Neural cell (in vitro differentiated cells): ENCODE measurements around the gene WDR82. TPM values are rescaled to one million over a fixed set of nuclear protein-coding genes. Genes with fewer than 3 reads are reported as not detected.
A peak's percentile ranks its signal among the peaks of the same experiment; 100 is the strongest.

Source experiments
- H2AFZ ChIP-seq: fragments of 200-600, 300-800 bp; sonication (generic), shearing (Covaris generic); 2 replicates; pipeline ENCODE4 v1.6.0; 2014; ENCODE audit warnings: low read depth, mild to moderate bottlenecking, antibody characterized with exemption, low read length, moderate library complexity
- H3F3A ChIP-seq: fragments of 200-600 bp; shearing (Covaris generic); 2 replicates; pipeline ENCODE4 v1.6.1; 2016; ENCODE audit warnings: mild to moderate bottlenecking, moderate library complexity, mixed read lengths, antibody characterized with exemption, low read length; ENCODE audit not compliant: insufficient read depth, poor library complexity, severe bottlenecking
- H3K27ac ChIP-seq: fragments of 200-600, 300-800 bp; sonication (generic), shearing (Covaris generic); 2 replicates; pipeline ENCODE4 v1.5.1; 2014; ENCODE audit warnings: mild to moderate bottlenecking, low read length, moderate library complexity
- H3K27me3 ChIP-seq: fragments of 300-800, 200-600 bp; sonication (generic), shearing (Covaris generic); 2 replicates; pipeline ENCODE4 v1.6.0; 2014; ENCODE audit warnings: mild to moderate bottlenecking, low read depth, low read length, moderate library complexity; ENCODE audit not compliant: insufficient read depth
- H3K36me3 ChIP-seq: fragments of 300-800, 200-600 bp; sonication (generic), shearing (Covaris generic); 2 replicates; pipeline ENCODE4 v1.5.1; 2014; ENCODE audit warnings: mild to moderate bottlenecking, antibody characterized with exemption, low read length, moderate library complexity; ENCODE audit not compliant: insufficient read depth
- H3K4me2 ChIP-seq: fragments of 300-800, 200-600 bp; sonication (generic), shearing (Covaris generic); 2 replicates; pipeline ENCODE4 v1.6.0; 2014; ENCODE audit warnings: mild to moderate bottlenecking, low read length
- H3K4me3 ChIP-seq: fragments of 300-800, 200-600 bp; sonication (generic), shearing (Covaris generic); 2 replicates; pipeline ENCODE4 v1.5.1; 2014; ENCODE audit warnings: mild to moderate bottlenecking, low read length, moderate library complexity
- H3K79me2 ChIP-seq: fragments of 200-600 bp; shearing (Covaris generic); replicated peaks from 2 replicates; pipeline ENCODE4 v1.6.0; 2014; ENCODE audit warnings: mild to moderate bottlenecking, low read length, moderate library complexity; ENCODE audit not compliant: insufficient read depth
- H3K9ac ChIP-seq: fragments of 300-800, 200-600 bp; sonication (generic), shearing (Covaris generic); 2 replicates; pipeline ENCODE4 v1.6.1; 2016; ENCODE audit warnings: mild to moderate bottlenecking, low read length, mixed read lengths
- H3K9me2 ChIP-seq: fragments of 200-600 bp; shearing (Covaris generic); 2 replicates; pipeline ENCODE4 v1.6.1; 2016; ENCODE audit warnings: mild to moderate bottlenecking, low read length, mixed read lengths; ENCODE audit not compliant: insufficient read depth
- H3K9me3 ChIP-seq: fragments of 200-600, 300-800 bp; sonication (generic), shearing (Covaris generic); 2 replicates; pipeline ENCODE4 v1.6.1; 2016; ENCODE audit warnings: mild to moderate bottlenecking, mixed run types, low read length, moderate library complexity, mixed read lengths
- H4K20me1 ChIP-seq: fragments of 200-600 bp; shearing (Covaris generic); 2 replicates; pipeline ENCODE4 v1.6.1; 2016; ENCODE audit warnings: mild to moderate bottlenecking, mixed run types; ENCODE audit not compliant: insufficient read depth
- EP300 ChIP-seq: fragments of 450-650 bp; conservative IDR thresholded peaks from 2 replicates; pipeline ENCODE4 v1.6.1; 2014; ENCODE audit warnings: antibody characterized with exemption, mild to moderate bottlenecking, moderate library complexity; ENCODE audit not compliant: poor library complexity, severe bottlenecking
- EZH2 ChIP-seq: fragments of 200-600, 300-800 bp; shearing (Covaris generic), sonication (generic); IDR thresholded peaks from 2 replicates; pipeline ENCODE4 v1.6.1; 2014; ENCODE audit warnings: antibody characterized with exemption, low read length, borderline replicate concordance, mild to moderate bottlenecking; ENCODE audit not compliant: insufficient read depth, poor library complexity, severe bottlenecking
- MXI1 ChIP-seq: fragments of 450-650 bp; conservative IDR thresholded peaks from 2 replicates; pipeline ENCODE4 v1.6.1; 2014; ENCODE audit warnings: antibody characterized with exemption, mild to moderate bottlenecking; ENCODE audit not compliant: poor library complexity, severe bottlenecking
- POLR2AphosphoS5 ChIP-seq: IDR thresholded peaks from 2 replicates; pipeline ENCODE4 v1.6.1; 2012
- RAD21 ChIP-seq: fragments of 450-650 bp; conservative IDR thresholded peaks from 2 replicates; pipeline ENCODE4 v1.6.1; 2014; ENCODE audit warnings: antibody characterized with exemption, mild to moderate bottlenecking, moderate library complexity
- REST ChIP-seq: IDR thresholded peaks from 2 replicates; pipeline ENCODE4 v1.6.1; 2012; ENCODE audit warnings: borderline replicate concordance
- SMC3 ChIP-seq: fragments of 450-650 bp; conservative IDR thresholded peaks from 2 replicates; pipeline ENCODE4 v1.6.1; 2014; ENCODE audit warnings: antibody characterized with exemption, mild to moderate bottlenecking, moderate library complexity; ENCODE audit not compliant: poor library complexity
- TAF1 ChIP-seq: IDR thresholded peaks from 2 replicates; pipeline ENCODE4 v1.6.1; 2012; ENCODE audit warnings: low read depth
- polyA plus RNA-seq: library from polyadenylated mRNA; depleted of rRNA; stranded (reverse); fragments of >200 nt; gene quantifications from 2 replicates; pipeline ENCODE4 v1.2.3, GENCODE V29; 2014
- TF ChIP-seq, protein P1 (sequence below): fragments of 450-650 bp; IDR thresholded peaks from 2 replicates; pipeline ENCODE4 v1.5.1; 2014; ENCODE audit warnings: antibody characterized with exemption, mild to moderate bottlenecking, moderate library complexity; ENCODE audit not compliant: poor library complexity, severe bottlenecking

WDR82 gene
- polyA plus RNA-seq, 1 donor from 2014 or later, result 163 TPM

GRCh38 chr3:52279596-52279995 is 1.1 kb upstream of the WDR82 start:
- Histone ChIP-seq H2AFZ (no peak overlapping the region), H3K4me2 (peak overlapping the region; percentile 17), H3K27me3 (no peaks in the 10 kb centered on the region), H3K79me2 (peaks cover 35% of the 10 kb centered on the region), H3K27ac (no peak overlapping the region), H3F3A (no peaks in the 10 kb centered on the region), H3K4me3 (peak overlapping the region; percentile 72), H3K9me3 (no peaks in the 10 kb centered on the region), H3K36me3 (no peaks in the 10 kb centered on the region), H3K9ac (peak overlapping the region; percentile 97), H4K20me1 (no peaks in the 10 kb centered on the region), H3K9me2 (no peaks in the 10 kb centered on the region)
- TF ChIP-seq POLR2AphosphoS5 (no peak), MXI1 (no peak), REST (no peak), EZH2 (no peak), TAF1 (no peak), SMC3 (no peak), RAD21 (no peak), EP300 (no peak)
- TF ChIP-seq, protein P1, sequence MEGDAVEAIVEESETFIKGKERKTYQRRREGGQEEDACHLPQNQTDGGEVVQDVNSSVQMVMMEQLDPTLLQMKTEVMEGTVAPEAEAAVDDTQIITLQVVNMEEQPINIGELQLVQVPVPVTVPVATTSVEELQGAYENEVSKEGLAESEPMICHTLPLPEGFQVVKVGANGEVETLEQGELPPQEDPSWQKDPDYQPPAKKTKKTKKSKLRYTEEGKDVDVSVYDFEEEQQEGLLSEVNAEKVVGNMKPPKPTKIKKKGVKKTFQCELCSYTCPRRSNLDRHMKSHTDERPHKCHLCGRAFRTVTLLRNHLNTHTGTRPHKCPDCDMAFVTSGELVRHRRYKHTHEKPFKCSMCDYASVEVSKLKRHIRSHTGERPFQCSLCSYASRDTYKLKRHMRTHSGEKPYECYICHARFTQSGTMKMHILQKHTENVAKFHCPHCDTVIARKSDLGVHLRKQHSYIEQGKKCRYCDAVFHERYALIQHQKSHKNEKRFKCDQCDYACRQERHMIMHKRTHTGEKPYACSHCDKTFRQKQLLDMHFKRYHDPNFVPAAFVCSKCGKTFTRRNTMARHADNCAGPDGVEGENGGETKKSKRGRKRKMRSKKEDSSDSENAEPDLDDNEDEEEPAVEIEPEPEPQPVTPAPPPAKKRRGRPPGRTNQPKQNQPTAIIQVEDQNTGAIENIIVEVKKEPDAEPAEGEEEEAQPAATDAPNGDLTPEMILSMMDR, result no peak

- H3K9me3 ChIP-seq, result no peaks in the 10 kb centered on the region
- TF ChIP-seq TAF1, result no peak
- TF ChIP-seq MXI1, result peak; percentile 25
- no peak for TF ChIP-seq POLR2AphosphoS5
- TF ChIP-seq, protein P1, result peak; percentile 52
- no peak for TF ChIP-seq EP300
- TF ChIP-seq SMC3, result peak; percentile 43
- TF ChIP-seq EZH2, result no peak
- TF ChIP-seq REST, result peak; percentile 3
- peak overlapping the region; percentile 97 for H3K9ac ChIP-seq
- H3K27ac ChIP-seq, result peak overlapping the region; percentile 93
- no peaks in the 10 kb centered on the region for H3K36me3 ChIP-seq
- peak overlapping the region; percentile 75 for H3K4me2 ChIP-seq
- no peaks in the 10 kb centered on the region for H3K9me2 ChIP-seq
- peaks cover 8% of the 10 kb centered on the region for H4K20me1 ChIP-seq
- no peaks in the 10 kb centered on the region for H3K27me3 ChIP-seq
- H3K4me3 ChIP-seq, result peak overlapping the region; percentile 72
- H3K79me2 ChIP-seq, result peaks cover 51% of the 10 kb centered on the region
- no peaks in the 10 kb centered on the region for H3F3A ChIP-seq
- H2AFZ ChIP-seq, result no peak overlapping the region
These were observed 408 bp downstream of the WDR82 start for GRCh38 chr3:52277972-52278509.
